WTC11 (cell line): Measurements from ENCODE around the gene UBLCP1. TPM values are rescaled to one million over a fixed set of nuclear protein-coding genes. Genes with fewer than 3 reads are reported as not detected.

Experiments used
- ATAC-seq: fragments of 200-7000 bp; cut with Tn5 transposase; 2 replicates; pipeline ENCODE4 v1.10.0; 2021; ENCODE audit warnings: mild to moderate bottlenecking, moderate library complexity
- CTCF ChIA-PET: fragments of 300-600 bp; sonication (Branson Sonifier 250); formaldehyde crosslinking; loops from one replicate; lab custom pipeline; 2021; ENCODE audit warnings: antibody characterized with exemption; lab: Charles Lee
- POLR2A ChIA-PET: fragments of 350-600 bp; sonication (Branson Sonifier 250); formaldehyde crosslinking; loops from one replicate; lab custom pipeline; 2021; ENCODE audit warnings: antibody characterized with exemption; lab: Charles Lee
- DNase-seq: peaks from one replicate; pipeline ENCODE4 v3.0.0; 2021; ENCODE audit warnings: low spot score
- H3K27ac Mint-ChIP-seq: 2 replicates; pipeline ENCODE4 v1.8.0; 2021; ENCODE audit warnings: mixed read lengths
- H3K27me3 Mint-ChIP-seq: 2 replicates; pipeline ENCODE4 v1.8.0; 2021; ENCODE audit warnings: low read depth, mild to moderate bottlenecking, moderate library complexity, mixed read lengths
- H3K36me3 Mint-ChIP-seq: 2 replicates; pipeline ENCODE4 v1.8.0; 2021; ENCODE audit warnings: mixed read lengths
- H3K4me1 Mint-ChIP-seq: 2 replicates; pipeline ENCODE4 v1.8.0; 2022; ENCODE audit warnings: mixed read lengths
- H3K4me3 Mint-ChIP-seq: 2 replicates; pipeline ENCODE4 v1.8.0; 2021; ENCODE audit warnings: mild to moderate bottlenecking, moderate library complexity, mixed read lengths
- H3K9me3 Mint-ChIP-seq: 2 replicates; pipeline ENCODE4 v1.8.0; 2021; ENCODE audit warnings: mixed read lengths
- AR ChIP-seq: fragments of 250-450 bp; sonication (Bioruptor Pico); IDR thresholded peaks from 2 replicates; pipeline ENCODE4 v1.9.0; 2021; ENCODE audit warnings: mild to moderate bottlenecking
- CBFB ChIP-seq: sonication (generic); formaldehyde crosslinking; IDR thresholded peaks from 2 replicates; pipeline ENCODE4 v1.8.1; 2022; ENCODE audit warnings: mild to moderate bottlenecking, low read depth, missing genetic modification reagents
- CREB1 ChIP-seq: sonication (generic); formaldehyde crosslinking; IDR thresholded peaks from 2 replicates; pipeline ENCODE4 v1.8.0; 2023; ENCODE audit warnings: mild to moderate bottlenecking, missing genetic modification reagents
- CREM ChIP-seq: sonication (generic); formaldehyde crosslinking; IDR thresholded peaks from 2 replicates; pipeline ENCODE4 v1.8.1; 2022; ENCODE audit warnings: mild to moderate bottlenecking, missing genetic modification reagents, moderate library complexity
- E2F4 ChIP-seq: sonication (generic); formaldehyde crosslinking; IDR thresholded peaks from 2 replicates; pipeline ENCODE4 v1.8.1; 2022; ENCODE audit warnings: low read depth, mild to moderate bottlenecking, moderate library complexity, missing genetic modification reagents, borderline replicate concordance
- EMX1 ChIP-seq: fragments of 250-450 bp; sonication (Bioruptor Pico); IDR thresholded peaks from 2 replicates; pipeline ENCODE4 v1.8.0; 2021; ENCODE audit warnings: mild to moderate bottlenecking
- ETV6 ChIP-seq: sonication (generic); formaldehyde crosslinking; IDR thresholded peaks from 2 replicates; pipeline ENCODE4 v1.8.1; 2022; ENCODE audit warnings: mild to moderate bottlenecking, missing genetic modification reagents
- FOXK1 ChIP-seq: sonication (generic); formaldehyde crosslinking; IDR thresholded peaks from 2 replicates; pipeline ENCODE4 v1.8.0; 2022; ENCODE audit warnings: mild to moderate bottlenecking, moderate library complexity, missing genetic modification reagents
- FOXP4 ChIP-seq: sonication (generic); formaldehyde crosslinking; IDR thresholded peaks from 2 replicates; pipeline ENCODE4 v1.8.0; 2022; ENCODE audit warnings: mild to moderate bottlenecking, missing genetic modification reagents
- MXD4 ChIP-seq: fragments of 250-450 bp; sonication (Bioruptor Pico); IDR thresholded peaks from 2 replicates; pipeline ENCODE4 v1.8.0; 2021; ENCODE audit warnings: mild to moderate bottlenecking, moderate library complexity, borderline replicate concordance
- RELA ChIP-seq: sonication (generic); formaldehyde crosslinking; IDR thresholded peaks from 2 replicates; pipeline ENCODE4 v1.8.1; 2022; ENCODE audit warnings: missing genetic modification reagents, mild to moderate bottlenecking, borderline replicate concordance
- TEAD4 ChIP-seq: sonication (generic); formaldehyde crosslinking; IDR thresholded peaks from 2 replicates; pipeline ENCODE4 v1.8.0; 2022; ENCODE audit warnings: mild to moderate bottlenecking, missing genetic modification reagents
- TP53 ChIP-seq: sonication (generic); formaldehyde crosslinking; IDR thresholded peaks from 2 replicates; pipeline ENCODE4 v1.8.1; 2023; ENCODE audit warnings: mild to moderate bottlenecking, missing genetic modification reagents
- ZNF219 ChIP-seq: sonication (generic); formaldehyde crosslinking; IDR thresholded peaks from 2 replicates; pipeline ENCODE4 v1.8.0; 2023; ENCODE audit warnings: missing genetic modification reagents, mild to moderate bottlenecking, borderline replicate concordance
- ZNF263 ChIP-seq: sonication (generic); formaldehyde crosslinking; IDR thresholded peaks from 2 replicates; pipeline ENCODE4 v1.8.1; 2022; ENCODE audit warnings: low read depth, mild to moderate bottlenecking, moderate library complexity, missing genetic modification reagents
- ZNF317 ChIP-seq: sonication (generic); formaldehyde crosslinking; IDR thresholded peaks from 2 replicates; pipeline ENCODE4 v1.8.1; 2023; ENCODE audit warnings: low read depth, mild to moderate bottlenecking, moderate library complexity, missing genetic modification reagents, borderline replicate concordance
- ZNF396 ChIP-seq: fragments of 250-450 bp; sonication (Bioruptor Pico); IDR thresholded peaks from 2 replicates; pipeline ENCODE4 v1.8.0; 2021; ENCODE audit warnings: mild to moderate bottlenecking, moderate library complexity, borderline replicate concordance
- ZNF423 ChIP-seq: fragments of 250-450 bp; sonication (Bioruptor Pico); IDR thresholded peaks from 2 replicates; pipeline ENCODE4 v2.1.2; 2022; ENCODE audit warnings: mild to moderate bottlenecking, moderate library complexity
- total RNA-seq: library from RNA; stranded (reverse); gene quantifications from 3 replicates; pipeline ENCODE4 v1.2.3, GENCODE V29; 2021
- TF ChIP-seq, protein P1 (sequence below): sonication (generic); formaldehyde crosslinking; IDR thresholded peaks from 2 replicates; pipeline ENCODE4 v1.8.1; 2023; ENCODE audit warnings: mild to moderate bottlenecking, missing genetic modification reagents, borderline replicate concordance
- TF ChIP-seq, protein P2 (sequence below): sonication (generic); formaldehyde crosslinking; IDR thresholded peaks from 2 replicates; pipeline ENCODE4 v1.8.1; 2022; ENCODE audit warnings: mild to moderate bottlenecking, missing genetic modification reagents, moderate library complexity, borderline replicate concordance

The UBLCP1 gene
- total RNA-seq, 1 experiment from 2014 or later = 31.0 TPM

DNA sequence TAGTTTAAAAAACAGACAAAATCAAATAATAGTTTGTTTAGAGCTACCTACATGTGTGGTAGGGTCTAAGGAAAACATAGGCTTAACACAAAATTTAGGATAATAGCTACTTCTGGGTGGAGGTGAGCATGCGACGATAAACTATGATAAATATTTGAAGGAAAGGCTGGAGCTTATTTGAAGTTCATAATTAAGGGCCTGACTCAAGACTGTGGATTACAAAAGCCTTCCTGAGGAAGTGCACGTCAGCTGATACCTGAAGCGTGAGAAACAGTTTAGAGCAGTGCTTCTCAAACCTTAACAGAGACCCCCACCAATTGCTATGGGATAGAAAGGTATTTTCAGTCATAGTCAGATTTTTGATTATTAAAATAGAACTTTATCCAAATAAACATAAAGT, 20.4 kb upstream of the UBLCP1 start:
- Mint-ChIP-seq H3K9me3 (no peaks in the 10 kb centered on the region), H3K4me1 (no peaks in the 10 kb centered on the region), H3K4me3 (no peak overlapping the region), H3K27ac (no peak overlapping the region), H3K27me3 (peaks cover 53% of the 10 kb centered on the region), H3K36me3 (no peaks in the 10 kb centered on the region)
- TF ChIP-seq ZNF263 (no peak), ZNF396 (CRISPR knock-in tag) (no peak), ETV6 (CRISPR knock-in tag) (no peak), MXD4 (no peak), EMX1 (CRISPR knock-in tag) (no peak), TEAD4 (CRISPR knock-in tag) (no peak), RELA (CRISPR knock-in tag) (no peak), CREM (CRISPR knock-in tag) (no peak), E2F4 (CRISPR knock-in tag) (no peak), FOXP4 (no peak), AR (CRISPR knock-in tag) (no peak), ZNF219 (CRISPR knock-in tag) (no peak), ZNF423 (CRISPR knock-in tag) (no peak), CBFB (no peak), TP53 (CRISPR knock-in tag) (no peak), ZNF317 (no peak), FOXK1 (CRISPR knock-in tag) (no peak), CREB1 (CRISPR knock-in tag) (no peak)
- TF ChIP-seq, protein P1, sequence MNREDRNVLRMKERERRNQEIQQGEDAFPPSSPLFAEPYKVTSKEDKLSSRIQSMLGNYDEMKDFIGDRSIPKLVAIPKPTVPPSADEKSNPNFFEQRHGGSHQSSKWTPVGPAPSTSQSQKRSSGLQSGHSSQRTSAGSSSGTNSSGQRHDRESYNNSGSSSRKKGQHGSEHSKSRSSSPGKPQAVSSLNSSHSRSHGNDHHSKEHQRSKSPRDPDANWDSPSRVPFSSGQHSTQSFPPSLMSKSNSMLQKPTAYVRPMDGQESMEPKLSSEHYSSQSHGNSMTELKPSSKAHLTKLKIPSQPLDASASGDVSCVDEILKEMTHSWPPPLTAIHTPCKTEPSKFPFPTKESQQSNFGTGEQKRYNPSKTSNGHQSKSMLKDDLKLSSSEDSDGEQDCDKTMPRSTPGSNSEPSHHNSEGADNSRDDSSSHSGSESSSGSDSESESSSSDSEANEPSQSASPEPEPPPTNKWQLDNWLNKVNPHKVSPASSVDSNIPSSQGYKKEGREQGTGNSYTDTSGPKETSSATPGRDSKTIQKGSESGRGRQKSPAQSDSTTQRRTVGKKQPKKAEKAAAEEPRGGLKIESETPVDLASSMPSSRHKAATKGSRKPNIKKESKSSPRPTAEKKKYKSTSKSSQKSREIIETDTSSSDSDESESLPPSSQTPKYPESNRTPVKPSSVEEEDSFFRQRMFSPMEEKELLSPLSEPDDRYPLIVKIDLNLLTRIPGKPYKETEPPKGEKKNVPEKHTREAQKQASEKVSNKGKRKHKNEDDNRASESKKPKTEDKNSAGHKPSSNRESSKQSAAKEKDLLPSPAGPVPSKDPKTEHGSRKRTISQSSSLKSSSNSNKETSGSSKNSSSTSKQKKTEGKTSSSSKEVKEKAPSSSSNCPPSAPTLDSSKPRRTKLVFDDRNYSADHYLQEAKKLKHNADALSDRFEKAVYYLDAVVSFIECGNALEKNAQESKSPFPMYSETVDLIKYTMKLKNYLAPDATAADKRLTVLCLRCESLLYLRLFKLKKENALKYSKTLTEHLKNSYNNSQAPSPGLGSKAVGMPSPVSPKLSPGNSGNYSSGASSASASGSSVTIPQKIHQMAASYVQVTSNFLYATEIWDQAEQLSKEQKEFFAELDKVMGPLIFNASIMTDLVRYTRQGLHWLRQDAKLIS (CRISPR knock-in tag) = no peak
- TF ChIP-seq, protein P2, sequence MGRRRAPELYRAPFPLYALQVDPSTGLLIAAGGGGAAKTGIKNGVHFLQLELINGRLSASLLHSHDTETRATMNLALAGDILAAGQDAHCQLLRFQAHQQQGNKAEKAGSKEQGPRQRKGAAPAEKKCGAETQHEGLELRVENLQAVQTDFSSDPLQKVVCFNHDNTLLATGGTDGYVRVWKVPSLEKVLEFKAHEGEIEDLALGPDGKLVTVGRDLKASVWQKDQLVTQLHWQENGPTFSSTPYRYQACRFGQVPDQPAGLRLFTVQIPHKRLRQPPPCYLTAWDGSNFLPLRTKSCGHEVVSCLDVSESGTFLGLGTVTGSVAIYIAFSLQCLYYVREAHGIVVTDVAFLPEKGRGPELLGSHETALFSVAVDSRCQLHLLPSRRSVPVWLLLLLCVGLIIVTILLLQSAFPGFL (CRISPR knock-in tag) = no peak
- DNase-seq (no peak), ATAC-seq (no peak)
- ChIA-PET CTCF (no interaction called here), POLR2A (no interaction called here)
